Measurements from ENCODE around the gene LSM6.

LSM6 gene

GRCh38 chr4:146175541-146176453 lies at the start of gene LSM6:
LSM6 (plus strand) TSS chr4:146175718; CDS start chr4:146182922, 7,204 bp downstream.
- Histone ChIP-seq H3K36me3 (peaks cover 0 to 30% (median 16%) of the 10 kb centered on the region in 11 experiments; a peak in 11 of 22 replicates), H4K20me1 (peaks cover 14 to 49% (median 41%) of the 10 kb centered on the region in 11 experiments; a peak in 19 of 22 replicates), H3K27me3 (no peaks in the 10 kb centered on the region), H3K4me3 (peak within 1 kb of the TSS; percentile 80 to 97 (median 88)), H3K9ac (peak within 1 kb of the TSS; percentile 94 to 98 (median 96)), H3K4me1 (peaks cover 9 to 37% (median 19%) of the 10 kb centered on the region in 10 experiments), H3K9me3 (replicated peaks in 1 of 11) (no peaks in the 10 kb centered on the region), H3K27ac (peak within 1 kb of the TSS; percentile 85 to 97 (median 95)), H3K4me2 (peak within 1 kb of the TSS; percentile 78 to 94 (median 83))
- TF ChIP-seq Cebpa-rat (IDR thresholded peaks at IDR 0.05), result no peak

GRCh38 chr4:146132445-146132844 lies 43.1 kb upstream of the LSM6 start:
- Histone ChIP-seq H3K36me3 (no peaks in the 10 kb centered on the region), H4K20me1 (no peaks in the 10 kb centered on the region; a peak in 1 of 22 replicates), H3K4me2 (no peak overlapping the region), H3K9me3 (replicated peaks in 1 of 11) (no peaks in the 10 kb centered on the region), H3K9ac (no peak overlapping the region), H3K27me3 (no peaks in the 10 kb centered on the region), H3K4me1 (no peaks in the 10 kb centered on the region), H3K4me3 (no peak overlapping the region), H3K27ac (no peak overlapping the region)
- TF ChIP-seq Cebpa-rat (IDR thresholded peaks at IDR 0.05), result no peak

GRCh38 chr4:146134761-146135445 lies 40.6 kb upstream of the LSM6 start:
- H3K27me3 ChIP-seq, result no peaks in the 10 kb centered on the region
- no peak for TF ChIP-seq Cebpa-rat (IDR thresholded peaks at IDR 0.05)
- no peak overlapping the region for H3K4me2 ChIP-seq
- H3K9me3 ChIP-seq (replicated peaks in 1 of 11), result no peaks in the 10 kb centered on the region
- no peak overlapping the region for H3K9ac ChIP-seq
- no peak overlapping the region for H3K4me3 ChIP-seq
- H4K20me1 ChIP-seq, result no peaks in the 10 kb centered on the region; a peak in 1 of 22 replicates
- H3K27ac ChIP-seq, result no peak overlapping the region
- H3K4me1 ChIP-seq, result no peaks in the 10 kb centered on the region
- H3K36me3 ChIP-seq, result no peaks in the 10 kb centered on the region

- Histone ChIP-seq H3K27me3 (no peaks in the 10 kb centered on the region), H3K9me3 (replicated peaks in 1 of 11) (no peaks in the 10 kb centered on the region), H3K4me3 (no peak overlapping the region), H4K20me1 (no peaks in the 10 kb centered on the region), H3K4me1 (no peaks in the 10 kb centered on the region), H3K9ac (no peak overlapping the region), H3K27ac (no peak overlapping the region), H3K4me2 (no peak overlapping the region), H3K36me3 (no peaks in the 10 kb centered on the region)
- no peak for TF ChIP-seq Cebpa-rat (IDR thresholded peaks at IDR 0.05)
Observed at GRCh38 chr4:146135941-146136340, 39.6 kb upstream of the LSM6 start.

GRCh38 chr4:146142768-146143167 lies 32.8 kb upstream of the LSM6 start:
- H3K27ac ChIP-seq, result no peak overlapping the region
- no peak overlapping the region for H3K9ac ChIP-seq
- H3K9me3 ChIP-seq (replicated peaks in 1 of 11), result no peaks in the 10 kb centered on the region
- H3K36me3 ChIP-seq, result no peaks in the 10 kb centered on the region
- no peaks in the 10 kb centered on the region for H3K27me3 ChIP-seq
- H3K4me3 ChIP-seq, result no peak overlapping the region
- no peak overlapping the region for H3K4me2 ChIP-seq
- H4K20me1 ChIP-seq, result no peaks in the 10 kb centered on the region
- no peaks in the 10 kb centered on the region for H3K4me1 ChIP-seq
- no peak for TF ChIP-seq Cebpa-rat (IDR thresholded peaks at IDR 0.05)

- H4K20me1 ChIP-seq, result no peaks in the 10 kb centered on the region
- no peaks in the 10 kb centered on the region for H3K27me3 ChIP-seq
- no peaks in the 10 kb centered on the region for H3K36me3 ChIP-seq
- H3K4me3 ChIP-seq, result no peak overlapping the region
- TF ChIP-seq Cebpa-rat (IDR thresholded peaks at IDR 0.05), result no peak
- H3K9me3 ChIP-seq (replicated peaks in 1 of 11), result no peaks in the 10 kb centered on the region
- no peak overlapping the region for H3K27ac ChIP-seq
- H3K9ac ChIP-seq, result no peak overlapping the region
- no peaks in the 10 kb centered on the region for H3K4me1 ChIP-seq
- no peak overlapping the region for H3K4me2 ChIP-seq
Observed at GRCh38 chr4:146143888-146144287, 31.6 kb upstream of the LSM6 start.

GRCh38 chr4:146146918-146147317 lies 28.6 kb upstream of the LSM6 start:
- no peak for TF ChIP-seq Cebpa-rat (IDR thresholded peaks at IDR 0.05)
- Histone ChIP-seq H3K4me2 (no peak overlapping the region), H3K4me3 (no peak overlapping the region), H3K9ac (no peak overlapping the region), H3K9me3 (replicated peaks in 1 of 11) (no peaks in the 10 kb centered on the region), H3K4me1 (no peaks in the 10 kb centered on the region), H3K27ac (no peak overlapping the region), H4K20me1 (no peaks in the 10 kb centered on the region), H3K36me3 (no peaks in the 10 kb centered on the region), H3K27me3 (no peaks in the 10 kb centered on the region)

GRCh38 chr4:146148021-146148420 lies 27.5 kb upstream of the LSM6 start:
- no peaks in the 10 kb centered on the region for H3K36me3 ChIP-seq
- no peak overlapping the region for H3K4me2 ChIP-seq
- no peak overlapping the region for H3K27ac ChIP-seq
- no peak overlapping the region for H3K4me3 ChIP-seq
- no peaks in the 10 kb centered on the region for H3K4me1 ChIP-seq
- H3K27me3 ChIP-seq, result no peaks in the 10 kb centered on the region
- no peak for TF ChIP-seq Cebpa-rat (IDR thresholded peaks at IDR 0.05)
- no peaks in the 10 kb centered on the region for H3K9me3 ChIP-seq (replicated peaks in 1 of 11)
- no peaks in the 10 kb centered on the region for H4K20me1 ChIP-seq
- no peak overlapping the region for H3K9ac ChIP-seq

GRCh38 chr4:146154057-146154456 lies 21.5 kb upstream of the LSM6 start:
- H3K4me2 ChIP-seq, result no peak overlapping the region
- no peak for TF ChIP-seq Cebpa-rat (IDR thresholded peaks at IDR 0.05)
- H4K20me1 ChIP-seq, result no peaks in the 10 kb centered on the region
- no peak overlapping the region for H3K9ac ChIP-seq
- H3K27me3 ChIP-seq, result no peaks in the 10 kb centered on the region
- H3K27ac ChIP-seq, result no peak overlapping the region
- peaks cover 0 to 8% (median 3%) of the 10 kb centered on the region in 11 experiments; a peak in 3 of 22 replicates for H3K9me3 ChIP-seq (replicated peaks in 1 of 11)
- H3K36me3 ChIP-seq, result no peaks in the 10 kb centered on the region
- no peak overlapping the region for H3K4me3 ChIP-seq
- no peaks in the 10 kb centered on the region for H3K4me1 ChIP-seq

Data from BLaER1 treated with 17β-estradiol and CSF1 and Interleukin-3, amounts not matched to agents 10 nM and 100 nM (cell line).